B cell (primary cell): ENCODE measurements around the gene ELF1. TPM values are rescaled to one million over a fixed set of nuclear protein-coding genes. Genes with fewer than 3 reads are reported as not detected.
A peak's percentile ranks its signal among the peaks of the same experiment; 100 is the strongest.

Experiments
- ATAC-seq: fragments of 200-7000 bp; cut with Tn5 transposase; one replicate; pipeline ENCODE4 v1.10.0; 2021; ENCODE audit warnings: low read depth, mild to moderate bottlenecking, moderate number of reproducible peaks, moderate library complexity
- CTCF ChIA-PET: fragments of 350-600 bp; sonication (Branson Sonifier 250); formaldehyde crosslinking; loops from one replicate; lab custom pipeline; 2021; ENCODE audit warnings: antibody characterized with exemption, inconsistent platforms; lab: Charles Lee
- POLR2A ChIA-PET: fragments of 350-600 bp; sonication (Branson Sonifier 250); formaldehyde crosslinking; loops from one replicate; lab custom pipeline; 2021; ENCODE audit warnings: antibody characterized with exemption; lab: Charles Lee
- DNase-seq: peaks from one replicate; pipeline ENCODE4 v3.0.0; 2013
- H2AFZ ChIP-seq: 2 replicates; pipeline ENCODE4 v1.6.1; 2012; ENCODE audit warnings: mild to moderate bottlenecking, low read depth, low read length; ENCODE audit not compliant: insufficient read depth, poor library complexity, severe bottlenecking
- H3K27ac ChIP-seq, 2 donors: 1 replicate in 1 of 2; 2 replicates in 1 of 2; pipeline ENCODE4 v1.5.1; 2012 to 2013; ENCODE audit warnings: low read length in 2 of 2, mild to moderate bottlenecking in 2 of 2, moderate library complexity in 1 of 2
- H3K27me3 ChIP-seq, 4 experiments: fragments of 200-600 bp in 1 of 4; sonication (generic) in 1 of 4; replicated peaks in 1 of 4; 1 replicate in 2 of 4; 2 replicates in 2 of 4; pipeline versions ENCODE4 v1.6.1 to v1.7.0; 2013 to 2016; ENCODE audit warnings: low read length in 3 of 4, mild to moderate bottlenecking in 2 of 4, mixed read lengths in 1 of 4, moderate library complexity in 1 of 4; ENCODE audit not compliant: insufficient read depth in 4 of 4, control insufficient read depth in 3 of 4; ENCODE audit errors: control extremely low read depth in 1 of 4
- H3K36me3 ChIP-seq, 2 experiments: replicated peaks in 1 of 2; 1 replicate in 1 of 2; 2 replicates in 1 of 2; pipeline versions ENCODE4 v1.6.1 to v1.7.1; 2013; ENCODE audit warnings: low read length in 1 of 2; ENCODE audit not compliant: insufficient read depth in 2 of 2, control insufficient read depth in 1 of 2; ENCODE audit errors: control extremely low read depth in 1 of 2, extremely low read depth in 1 of 2
- H3K4me1 ChIP-seq, 2 donors: fragments of 200-600 bp in 1 of 2; sonication (generic) in 1 of 2; 1 replicate in 1 of 2; 2 replicates in 1 of 2; pipeline versions ENCODE4 v1.5.1 to v1.6.1; 2013 to 2017; ENCODE audit warnings: low read length in 2 of 2; ENCODE audit not compliant: control insufficient read depth in 2 of 2, insufficient read depth in 2 of 2
- H3K4me2 ChIP-seq: replicated peaks from 2 replicates; pipeline ENCODE3; 2012; ENCODE audit warnings: mild to moderate bottlenecking, low read depth, low read length; ENCODE audit not compliant: poor library complexity, severe bottlenecking
- H3K4me3 ChIP-seq, 5 experiments: fragments of 200-600 bp in 1 of 5; sonication (generic) in 1 of 5; 1 replicate in 3 of 5; 2 replicates in 2 of 5; pipeline versions ENCODE4 v1.5.1 to v1.7.0; 2011 to 2016; ENCODE audit warnings: low read length in 4 of 5, mild to moderate bottlenecking in 4 of 5, low read depth in 2 of 5, control low read depth in 1 of 5, moderate library complexity in 1 of 5; ENCODE audit not compliant: insufficient read depth in 1 of 5; ENCODE audit errors: control extremely low read depth in 1 of 5, extremely low read depth in 1 of 5
- H3K79me2 ChIP-seq: fragments of 200-600 bp; sonication (generic); one replicate; pipeline ENCODE4 v1.6.0; 2016; ENCODE audit warnings: low read length; ENCODE audit not compliant: control insufficient read depth, insufficient read depth
- H3K9ac ChIP-seq: fragments of 200-600 bp; sonication (generic); 2 replicates; pipeline ENCODE4 v1.6.1; 2017; ENCODE audit warnings: mild to moderate bottlenecking, low read length, moderate library complexity
- H3K9me3 ChIP-seq, 3 donors: one replicate each; pipeline versions ENCODE4 v1.6.1 to v1.7.1; 2013; ENCODE audit warnings: low read length in 2 of 3; ENCODE audit not compliant: control insufficient read depth in 2 of 3, insufficient read depth in 1 of 3; ENCODE audit errors: control extremely low read depth in 1 of 3
- H4K20me1 ChIP-seq: 2 replicates; pipeline ENCODE4 v1.6.0; 2012; ENCODE audit warnings: mild to moderate bottlenecking, low read length; ENCODE audit not compliant: insufficient read depth, control insufficient read depth, poor library complexity, severe bottlenecking
- H3K27ac Mint-ChIP-seq: one replicate; pipeline ENCODE4 v1.8.0; 2021; ENCODE audit warnings: mixed read lengths
- H3K27me3 Mint-ChIP-seq: one replicate; pipeline ENCODE4 v1.8.0; 2021; ENCODE audit warnings: mixed read lengths
- H3K4me1 Mint-ChIP-seq: one replicate; pipeline ENCODE4 v1.8.0; 2021; ENCODE audit warnings: mixed read lengths
- H3K4me3 Mint-ChIP-seq: one replicate; pipeline ENCODE4 v1.8.0; 2021; ENCODE audit warnings: mixed read lengths
- H3K9me3 Mint-ChIP-seq: one replicate; pipeline ENCODE4 v1.8.0; 2022; ENCODE audit warnings: mixed read lengths; ENCODE audit not compliant: insufficient read depth
- EZH2 ChIP-seq: IDR thresholded peaks from 2 replicates; pipeline ENCODE4 v1.6.1; 2012; ENCODE audit warnings: borderline replicate concordance, low read depth, mild to moderate bottlenecking, moderate library complexity, low read length; ENCODE audit not compliant: insufficient read depth, poor library complexity, severe bottlenecking
- WGBS: methylation state at CpG from one replicate; pipeline ENCODE4 v1.1.5; 2013; ENCODE audit warnings: missing lambda C conversion rate; ENCODE audit not compliant: insufficient coverage; 5-methylcytosine and 5-hydroxymethylcytosine counted together
- intact Hi-C: fragments of 100-400 bp; cut with micrococcal nuclease; formaldehyde crosslinking; loops from one replicate; pipeline ENCODE4 v1.10.0; 2022
- polyA plus RNA-seq: library from polyadenylated mRNA; depleted of rRNA; stranded (reverse); fragments of >200 nt; gene quantifications from 2 replicates; pipeline ENCODE4 v1.2.3, GENCODE V29; 2012
- total RNA-seq, 2 donors: library from RNA; stranded (reverse); fragments of 120-200 nt in 1 of 2; gene quantifications; 1 replicate in 1 of 2; 2 replicates in 1 of 2; pipeline versions ENCODE4 v1.2.3 to v1.2.4, GENCODE V29; 2013 to 2022
- TF ChIP-seq, protein P1 (sequence below): fragments of 200-600 bp; IDR thresholded peaks from one replicate; pipeline ENCODE4 v1.8.0; 2022; ENCODE audit warnings: antibody characterized with exemption, mild to moderate bottlenecking

The ELF1 gene
- total and polyA plus RNA-seq, 2 donors (not counting 1 experiment from before 2014, with no cell fraction given): 62.0 to 186 TPM

- Histone ChIP-seq H3K36me3 (peaks cover 0 to 22% of the 10 kb centered on the region in 2 experiments), H3K27me3 (no peaks in the 10 kb centered on the region), H3K9ac (peak overlapping the region; percentile 17), H3K4me2 (peak overlapping the region; percentile 75), H3K4me3 (peak overlapping the region in 2 of 5 experiments; percentile 25 to 42), H2AFZ (no peak overlapping the region), H4K20me1 (peaks cover 37% of the 10 kb centered on the region), H3K27ac (peak overlapping the region; percentile 21 to 79), H3K79me2 (peaks cover 96% of the 10 kb centered on the region), H3K9me3 (no peaks in the 10 kb centered on the region), H3K4me1 (peaks cover 66 to 87% of the 10 kb centered on the region in 2 donors)
- ATAC-seq (peak; percentile 74), DNase-seq (peak; percentile 64)
- peak overlapping the region; percentile 74 for H3K27ac Mint-ChIP-seq
- intact Hi-C loops: loop anchor here (1.0 kb wide), 1 partner anchor 10 kb away; no protein-coding TSS in a partner anchor
- TF ChIP-seq, protein P1, sequence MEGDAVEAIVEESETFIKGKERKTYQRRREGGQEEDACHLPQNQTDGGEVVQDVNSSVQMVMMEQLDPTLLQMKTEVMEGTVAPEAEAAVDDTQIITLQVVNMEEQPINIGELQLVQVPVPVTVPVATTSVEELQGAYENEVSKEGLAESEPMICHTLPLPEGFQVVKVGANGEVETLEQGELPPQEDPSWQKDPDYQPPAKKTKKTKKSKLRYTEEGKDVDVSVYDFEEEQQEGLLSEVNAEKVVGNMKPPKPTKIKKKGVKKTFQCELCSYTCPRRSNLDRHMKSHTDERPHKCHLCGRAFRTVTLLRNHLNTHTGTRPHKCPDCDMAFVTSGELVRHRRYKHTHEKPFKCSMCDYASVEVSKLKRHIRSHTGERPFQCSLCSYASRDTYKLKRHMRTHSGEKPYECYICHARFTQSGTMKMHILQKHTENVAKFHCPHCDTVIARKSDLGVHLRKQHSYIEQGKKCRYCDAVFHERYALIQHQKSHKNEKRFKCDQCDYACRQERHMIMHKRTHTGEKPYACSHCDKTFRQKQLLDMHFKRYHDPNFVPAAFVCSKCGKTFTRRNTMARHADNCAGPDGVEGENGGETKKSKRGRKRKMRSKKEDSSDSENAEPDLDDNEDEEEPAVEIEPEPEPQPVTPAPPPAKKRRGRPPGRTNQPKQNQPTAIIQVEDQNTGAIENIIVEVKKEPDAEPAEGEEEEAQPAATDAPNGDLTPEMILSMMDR: peak; percentile 26
- no peak for TF ChIP-seq EZH2
- WGBS: 13% methylated on average over 2 of the region's 6 CpGs
- H3K4me1 Mint-ChIP-seq: peaks cover 67% of the 10 kb centered on the region
- ChIA-PET POLR2A (interaction anchor here (2.4 kb wide), 1 partner anchor 8 kb away, joined by 8 read pairs; no protein-coding TSS in a partner anchor), CTCF (interaction anchor here (1.5 to 2.5 kb wide), 4 partner anchors 11 to 54 kb away, joined by 4 to 10 read pairs (median 6); no protein-coding TSS in a partner anchor)
- H3K27me3 Mint-ChIP-seq: no peaks in the 10 kb centered on the region
- H3K9me3 Mint-ChIP-seq: no peaks in the 10 kb centered on the region
- peak overlapping the region; percentile 77 for H3K4me3 Mint-ChIP-seq
These were observed 12.0 kb downstream of the ELF1 start for GRCh38 chr13:41006978-41007743.

- no CpG with 5 or more reads among the region's 3 CpGs for WGBS
- Histone ChIP-seq H3K27ac (peak overlapping the region; percentile 61 to 79), H3K9ac (peak overlapping the region; percentile 47), H3K4me1 (peaks cover 66 to 87% of the 10 kb centered on the region in 2 donors), H3K36me3 (peaks cover 3 to 18% of the 10 kb centered on the region in 2 experiments), H3K4me2 (peak overlapping the region; percentile 75), H3K79me2 (peaks cover 96% of the 10 kb centered on the region), H3K27me3 (no peaks in the 10 kb centered on the region), H3K9me3 (no peaks in the 10 kb centered on the region), H2AFZ (no peak overlapping the region), H4K20me1 (peaks cover 37% of the 10 kb centered on the region), H3K4me3 (peak overlapping the region in 1 of 5 experiments; percentile 20)
- POLR2A ChIA-PET: interaction anchor here (0.6 to 2.4 kb wide), 3 partner anchors 8 to 66 kb away, joined by 3 to 8 read pairs (median 4); partner anchors contain the start of gene ELF1
- no peak for TF ChIP-seq EZH2
- TF ChIP-seq, protein P1: no peak
- Mint-ChIP-seq H3K27me3 (no peaks in the 10 kb centered on the region), H3K4me1 (peaks cover 69% of the 10 kb centered on the region), H3K4me3 (peak overlapping the region; percentile 57), H3K9me3 (no peaks in the 10 kb centered on the region), H3K27ac (peak overlapping the region; percentile 70)
- intact Hi-C loops: no loop called here
- DNase-seq (no peak), ATAC-seq (no peak)
- CTCF ChIA-PET: interaction anchor here (0.8 to 2.5 kb wide), 4 partner anchors 9 to 55 kb away, joined by 3 to 6 read pairs (median 4); no protein-coding TSS in a partner anchor
These were observed 12.8 kb downstream of the ELF1 start for GRCh38 chr13:41006306-41006705.
